HCT116 (cell line): ENCODE data around the gene ZNF320. TPM values are rescaled to one million over a fixed set of nuclear protein-coding genes. Genes with fewer than 3 reads are reported as not detected.
"Not testable (repeated sequence)": the region's sequence is repeated elsewhere in the genome, so short reads cannot be mapped to it uniquely, and the experiment has no call there.

Experiments
- ATAC-seq: fragments of 200-7000 bp; cut with Tn5 transposase; 2 replicates; pipeline ENCODE4 v1.9.1; 2020; ENCODE audit warnings: mild to moderate bottlenecking, moderate library complexity
- BruUV-seq: library from RNA; stranded (reverse); fragments of 400-500 nt; replicated peaks from 2 replicates; lab custom pipeline; 2021; lab: Mats Ljungman, UMichigan
- CTCF ChIA-PET: fragments of 300-600 bp; sonication (Branson Sonifier 250); formaldehyde crosslinking; loops from one replicate; lab custom pipeline; 2021; ENCODE audit warnings: antibody characterized with exemption; lab: Charles Lee
- POLR2A ChIA-PET: fragments of 300-600, 350-600 bp; sonication (Branson Sonifier 250); formaldehyde crosslinking; loops from one replicate; lab custom pipeline; 2021; ENCODE audit warnings: antibody characterized with exemption; lab: Charles Lee
- RAD21 ChIA-PET, 2 experiments: fragments of 300-600 bp; sonication (Branson Sonifier 250); formaldehyde crosslinking; loops; one replicate each; lab custom pipeline; 2023; ENCODE audit warnings: low total read pairs in 2 of 2; ENCODE audit not compliant: uncharacterized antibody in 2 of 2, unreplicated experiment in 2 of 2, low non-redundant PET in 1 of 2; lab: Charles Lee
- DNase-seq: peaks from one replicate; pipeline ENCODE4 v3.0.0-alpha.2; 2010; ENCODE audit warnings: low read depth, low spot score
- H2AFZ ChIP-seq: fragments of 200-600 bp; shearing (Covaris generic), sonication (generic); 2 replicates; pipeline ENCODE4 v1.6.1; 2017; ENCODE audit warnings: low read depth, mixed run types, mixed read lengths, antibody characterized with exemption, low read length; ENCODE audit not compliant: poor library complexity, severe bottlenecking
- H3K27ac ChIP-seq: 2 replicates; pipeline ENCODE4 v1.5.1; 2012; ENCODE audit warnings: low read depth, low read length
- H3K27me3 ChIP-seq: fragments of 200-600 bp; sonication (generic); 2 replicates; pipeline ENCODE4 v1.6.1; 2016; ENCODE audit warnings: mixed run types, low read length, mixed read lengths; ENCODE audit not compliant: insufficient read depth
- H3K36me3 ChIP-seq, 2 experiments: fragments of 200-500 bp in 1 of 2; fragments of 200-600 bp in 1 of 2; sonication (Bioruptor generic) in 1 of 2; sonication (generic) in 1 of 2; 2 replicates each; pipeline versions ENCODE4 v1.5.1 to v1.6.1; 2014 to 2016; ENCODE audit warnings: low read length in 2 of 2, inconsistent platforms in 1 of 2, mixed read lengths in 1 of 2, mixed run types in 1 of 2; ENCODE audit not compliant: insufficient read depth in 2 of 2, control insufficient read depth in 1 of 2
- H3K4me1 ChIP-seq, 2 experiments: fragments of 200-600 bp in 1 of 2; sonication (generic) in 1 of 2; 2 replicates each; pipeline versions ENCODE4 v1.5.1 to v1.6.1; 2012 to 2017; ENCODE audit warnings: low read length in 2 of 2, inconsistent platforms in 1 of 2, mild to moderate bottlenecking in 1 of 2, mixed read lengths in 1 of 2, mixed run types in 1 of 2, moderate library complexity in 1 of 2; ENCODE audit not compliant: insufficient read depth in 2 of 2, control insufficient read depth in 1 of 2
- H3K4me2 ChIP-seq: fragments of 200-600 bp; sonication (generic); 2 replicates; pipeline ENCODE4 v1.6.1; 2017; ENCODE audit warnings: mixed run types, low read length, mixed read lengths
- H3K4me3 ChIP-seq, 2 experiments: fragments of 200-600 bp in 1 of 2; sonication (generic) in 1 of 2; replicated peaks in 1 of 2; 2 replicates each; pipeline ENCODE4 v1.5.1; 2011 to 2016; ENCODE audit warnings: low read length in 2 of 2, control low read depth in 1 of 2, low read depth in 1 of 2, mild to moderate bottlenecking in 1 of 2, mixed read lengths in 1 of 2, mixed run types in 1 of 2
- H3K79me2 ChIP-seq: fragments of 200-600 bp; sonication (generic); 2 replicates; pipeline ENCODE4 v1.6.1; 2017; ENCODE audit warnings: mild to moderate bottlenecking, mixed run types, low read length, moderate library complexity, mixed read lengths; ENCODE audit not compliant: insufficient read depth
- H3K9ac ChIP-seq: fragments of 200-600 bp; sonication (generic); 2 replicates; pipeline ENCODE4 v1.6.1; 2016; ENCODE audit warnings: low read length, mixed read lengths
- H3K9me2 ChIP-seq: fragments of 200-600 bp; sonication (generic), shearing (Covaris generic); 2 replicates; pipeline ENCODE4 v1.6.1; 2017; ENCODE audit warnings: mixed run types, mild to moderate bottlenecking, moderate library complexity; ENCODE audit not compliant: insufficient read depth
- H3K9me3 ChIP-seq, 2 experiments: fragments of 200-500 bp in 1 of 2; fragments of 200-600 bp in 1 of 2; sonication (Bioruptor generic) in 1 of 2; sonication (generic) in 1 of 2; 2 replicates each; pipeline ENCODE4 v1.6.1; 2014 to 2017; ENCODE audit warnings: low read length in 2 of 2, mixed read lengths in 2 of 2, inconsistent platforms in 1 of 2, low read depth in 1 of 2, mild to moderate bottlenecking in 1 of 2, mixed run types in 1 of 2, moderate library complexity in 1 of 2; ENCODE audit not compliant: control insufficient read depth in 1 of 2, insufficient read depth in 1 of 2
- H4K20me1 ChIP-seq: fragments of 200-600 bp; sonication (generic), shearing (Covaris generic); 2 replicates; pipeline ENCODE4 v1.6.1; 2017; ENCODE audit warnings: mixed run types, mild to moderate bottlenecking, moderate library complexity; ENCODE audit not compliant: insufficient read depth
- CBX3 ChIP-seq: IDR thresholded peaks from 2 replicates; pipeline ENCODE4 v1.6.1; 2012; ENCODE audit warnings: low read depth
- EGR1 ChIP-seq: IDR thresholded peaks from 2 replicates; pipeline ENCODE4 v1.6.1; 2012; ENCODE audit warnings: low read depth
- RAD21 ChIP-seq: IDR thresholded peaks from 2 replicates; pipeline ENCODE4 v1.6.1; 2012; ENCODE audit warnings: low read depth, mild to moderate bottlenecking
- SIN3A ChIP-seq: IDR thresholded peaks from 2 replicates; pipeline ENCODE4 v1.6.1; 2012; ENCODE audit warnings: low read depth
- SRF ChIP-seq: IDR thresholded peaks from 2 replicates; pipeline ENCODE4 v1.6.1; 2012; ENCODE audit warnings: low read depth
- TCF7L2 ChIP-seq: IDR thresholded peaks from 2 replicates; pipeline ENCODE4 v1.7.0; 2011; ENCODE audit warnings: borderline replicate concordance, inconsistent platforms; ENCODE audit not compliant: insufficient read depth, insufficient read length; ENCODE audit errors: extremely low read depth
- ZNF274 ChIP-seq: fragments of 200-500 bp; sonication (Bioruptor generic); IDR thresholded peaks from 2 replicates; pipeline ENCODE4 v1.6.1; 2014; ENCODE audit warnings: mild to moderate bottlenecking, low read depth, low read length, inconsistent platforms
- intact Hi-C: fragments of 100-400 bp; cut with micrococcal nuclease; formaldehyde crosslinking; loops from 2 replicates; pipeline ENCODE4 v1.10.0; 2022
- total RNA-seq: library from RNA; stranded (reverse); gene quantifications from one replicate; pipeline ENCODE4 v1.2.1, GENCODE V29; 2021; ENCODE audit not compliant: unreplicated experiment

ZNF320 gene
- total RNA-seq, 1 experiment from 2014 or later: 9.2 TPM

DNA sequence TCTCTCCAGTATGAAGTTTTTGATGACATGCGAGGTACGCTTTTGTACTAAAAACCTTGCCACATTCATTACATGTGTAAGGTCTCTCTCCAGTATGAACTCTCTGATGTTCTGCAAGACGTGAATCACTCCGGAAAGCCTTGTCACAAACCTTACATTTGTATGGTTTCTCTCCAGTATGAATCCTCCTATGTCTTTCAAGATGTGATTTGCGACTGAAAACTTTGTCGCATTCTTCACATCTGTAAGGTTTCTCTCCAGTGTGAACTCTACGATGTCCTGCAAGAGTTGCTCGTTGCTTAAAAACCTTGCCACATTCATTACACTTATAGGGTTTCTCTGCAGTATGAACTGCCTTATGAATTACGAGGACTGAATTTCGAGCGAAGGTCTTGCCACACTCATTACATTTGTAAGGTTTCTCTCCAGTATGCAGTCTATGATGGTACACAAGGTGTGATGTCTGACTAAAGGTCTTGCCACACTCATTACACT is 16.5 kb downstream of the ZNF320 start:
- Histone ChIP-seq H3K4me3 (no peak overlapping the region), H3K4me2 (no peak overlapping the region), H2AFZ (no peak overlapping the region), H3K9me3 (peaks cover 21 to 39% of the 10 kb centered on the region in 2 experiments; a peak in 2 of 4 replicates), H3K4me1 (no peaks in the 10 kb centered on the region), H4K20me1 (no peaks in the 10 kb centered on the region), H3K9me2 (no peaks in the 10 kb centered on the region), H3K9ac (no peak overlapping the region), H3K36me3 (peaks cover 7 to 35% of the 10 kb centered on the region in 2 experiments), H3K27ac (no peak overlapping the region), H3K27me3 (no peaks in the 10 kb centered on the region), H3K79me2 (no peaks in the 10 kb centered on the region)
- no peak for DNase-seq
- intact Hi-C loops: no loop called here
- POLR2A ChIA-PET: no interaction called here
- no peak for ATAC-seq
- TSS peak; percentile 22 for BruUV-seq
- CTCF ChIA-PET: no interaction called here
- TF ChIP-seq RAD21: no peak
- TF ChIP-seq ZNF274: peak; percentile 65
- TF ChIP-seq SRF: no peak
- TF ChIP-seq EGR1: no peak
- TF ChIP-seq CBX3: no peak
- no peak for TF ChIP-seq SIN3A
- no peak for TF ChIP-seq TCF7L2
- RAD21 ChIA-PET: no interaction called here

DNA sequence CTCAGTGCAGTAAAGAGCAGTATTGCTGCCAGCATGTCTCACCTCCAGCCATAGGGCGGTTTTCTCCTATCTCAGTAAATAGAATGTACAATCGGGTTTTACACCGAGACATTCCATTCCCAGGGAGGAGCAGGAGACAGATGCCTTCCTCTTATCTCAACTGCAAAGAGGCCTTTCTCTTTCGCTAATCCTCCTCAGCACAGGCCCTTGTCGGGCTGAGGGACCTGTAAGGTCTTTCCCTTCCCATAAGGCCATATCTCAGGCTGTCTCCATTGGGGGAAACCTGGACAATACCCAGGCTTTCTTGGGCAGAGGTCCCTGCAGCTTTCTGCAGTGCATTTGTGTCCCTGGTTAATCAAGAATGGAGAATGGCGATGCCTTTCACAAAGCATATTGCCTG is 24.4 kb downstream of the ZNF320 start:
- H3K9me2 ChIP-seq, H4K20me1 ChIP-seq, DNase-seq, RAD21 ChIA-PET, intact Hi-C loops, POLR2A ChIA-PET, H3K79me2 ChIP-seq, H3K9me3 ChIP-seq, H3K4me3 ChIP-seq, H3K27me3 ChIP-seq, H3K4me1 ChIP-seq, H3K4me2 ChIP-seq, H3K36me3 ChIP-seq, BruUV-seq, H3K9ac ChIP-seq, ATAC-seq, H2AFZ ChIP-seq, CTCF ChIA-PET, H3K27ac ChIP-seq: not testable (repeated sequence)
